GM18909 (cell line): ENCODE measurements around the gene SLC24A3.

Experiments used
- ATAC-seq: cut with Tn5 transposase; IDR thresholded peaks from one replicate; pipeline ENCODE4 v1.9.1; 2021; ENCODE audit warnings: mild to moderate bottlenecking; ENCODE audit not compliant: unreplicated experiment, poor library complexity

Gene SLC24A3

DNA sequence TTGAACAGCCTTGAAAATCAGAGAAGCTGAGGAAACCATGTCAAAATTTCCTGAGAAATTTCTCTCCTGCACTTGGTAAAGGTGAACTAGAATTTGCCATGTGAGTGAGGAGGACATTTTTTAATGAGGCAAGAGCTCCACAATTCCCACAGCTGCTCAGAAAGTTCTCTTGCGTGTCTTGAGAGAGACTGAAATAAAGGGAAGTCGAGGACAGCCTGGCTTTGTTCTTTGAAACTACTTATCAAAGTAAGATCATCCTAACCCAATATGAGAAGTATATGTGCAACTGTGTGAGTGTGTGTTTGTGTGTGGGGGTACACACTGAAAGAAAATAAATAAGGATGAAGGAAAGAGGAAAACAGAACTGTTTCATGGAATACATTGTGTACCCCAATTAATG lies 163.4 kb downstream of the SLC24A3 start:
- ATAC-seq = no peak

DNA sequence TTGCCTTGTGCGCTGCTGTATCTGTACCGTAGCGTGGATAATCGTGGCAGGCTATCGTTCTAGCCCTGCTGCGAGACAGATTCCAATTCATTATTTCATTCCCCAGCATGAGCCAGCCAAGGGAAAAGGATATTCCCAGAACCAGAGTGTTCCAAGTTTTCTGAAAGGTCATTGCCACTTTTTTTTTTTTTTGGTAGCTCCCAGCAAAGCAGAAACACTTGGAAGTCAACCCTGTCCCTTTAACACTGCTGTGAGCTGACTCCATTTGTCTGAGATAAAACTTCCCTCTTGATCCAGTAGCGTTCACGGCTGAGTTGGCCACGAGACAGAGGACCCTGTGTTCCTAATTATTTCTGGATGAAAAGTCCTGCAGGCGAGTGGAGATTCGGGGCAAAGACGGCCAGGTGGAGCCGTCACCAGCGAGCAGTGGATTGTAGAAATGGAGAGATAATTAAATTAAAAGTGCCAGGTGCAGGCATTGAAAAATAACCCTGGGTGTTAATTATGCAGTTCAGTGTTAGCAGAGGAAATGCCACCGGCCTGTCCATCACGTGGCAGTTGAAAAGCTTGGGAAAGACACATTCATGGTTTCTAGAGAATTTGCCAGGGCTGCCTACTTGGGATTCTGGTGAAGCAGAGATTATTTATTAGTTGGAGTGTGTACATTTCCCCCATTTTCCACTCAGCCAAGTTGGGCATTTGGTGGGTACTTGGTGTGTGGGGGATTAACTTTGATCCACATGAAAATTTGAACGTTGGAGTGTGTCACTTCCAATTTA lies 164.2 kb downstream of the SLC24A3 start:
- ATAC-seq = no peak

DNA sequence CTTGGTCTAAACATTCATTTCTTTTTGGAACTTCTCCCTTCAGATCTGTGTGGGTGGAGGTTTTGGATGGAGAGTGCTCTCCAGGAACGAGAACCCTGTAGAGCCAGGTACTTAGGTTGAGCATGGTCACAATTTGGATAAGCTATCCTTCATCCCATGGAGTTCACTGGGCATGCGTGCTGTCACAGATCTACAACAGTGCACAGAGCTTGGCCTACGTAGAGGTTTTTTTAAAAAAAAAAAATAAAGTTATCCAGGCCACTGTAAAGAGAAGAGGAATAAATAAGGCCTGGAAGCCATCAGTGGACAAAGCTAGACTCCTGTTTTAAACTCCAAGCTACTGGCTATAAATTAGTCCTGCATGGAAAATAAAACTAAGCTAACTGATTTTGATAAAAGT lies 165.6 kb downstream of the SLC24A3 start:
- no peak for ATAC-seq

DNA sequence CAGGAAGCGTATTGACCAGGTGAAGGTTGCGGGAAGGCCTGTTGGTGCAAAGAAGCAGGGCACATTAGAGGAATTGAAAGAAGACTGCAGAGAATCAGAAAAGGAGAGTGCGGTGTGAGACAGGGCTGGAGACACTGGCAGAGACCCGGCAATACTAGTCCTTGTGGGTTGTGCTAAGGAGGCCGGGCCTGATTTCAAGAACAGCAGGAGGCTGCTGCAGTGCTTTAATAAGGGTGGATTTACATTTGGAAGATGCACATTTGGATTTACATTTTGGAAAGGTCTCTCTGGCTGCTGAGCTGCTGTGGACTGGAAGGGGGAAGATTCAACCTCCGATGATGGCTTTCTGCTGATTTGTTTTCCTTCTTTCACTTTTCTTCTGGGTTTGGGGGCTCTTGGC lies 167.8 kb downstream of the SLC24A3 start:
- no peak for ATAC-seq

DNA sequence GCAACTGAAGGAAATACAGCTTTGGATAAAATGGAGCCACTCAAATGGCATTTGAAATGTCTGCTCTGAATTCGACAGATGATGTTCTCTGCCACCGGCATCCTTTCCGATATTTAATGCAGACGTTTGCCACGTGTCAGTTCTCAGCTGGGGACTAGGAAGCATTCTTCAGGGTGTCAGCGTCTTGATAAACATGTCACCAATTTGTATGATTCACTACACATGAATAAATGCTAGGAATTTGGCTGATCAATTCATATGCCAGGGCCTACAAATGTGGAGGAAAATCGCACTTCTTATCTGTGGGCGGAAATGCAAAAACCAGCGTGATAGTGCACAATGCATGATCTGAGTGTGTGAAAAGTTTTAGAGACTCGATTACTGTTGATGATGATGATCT lies 169.5 kb downstream of the SLC24A3 start:
- ATAC-seq = no peak

DNA sequence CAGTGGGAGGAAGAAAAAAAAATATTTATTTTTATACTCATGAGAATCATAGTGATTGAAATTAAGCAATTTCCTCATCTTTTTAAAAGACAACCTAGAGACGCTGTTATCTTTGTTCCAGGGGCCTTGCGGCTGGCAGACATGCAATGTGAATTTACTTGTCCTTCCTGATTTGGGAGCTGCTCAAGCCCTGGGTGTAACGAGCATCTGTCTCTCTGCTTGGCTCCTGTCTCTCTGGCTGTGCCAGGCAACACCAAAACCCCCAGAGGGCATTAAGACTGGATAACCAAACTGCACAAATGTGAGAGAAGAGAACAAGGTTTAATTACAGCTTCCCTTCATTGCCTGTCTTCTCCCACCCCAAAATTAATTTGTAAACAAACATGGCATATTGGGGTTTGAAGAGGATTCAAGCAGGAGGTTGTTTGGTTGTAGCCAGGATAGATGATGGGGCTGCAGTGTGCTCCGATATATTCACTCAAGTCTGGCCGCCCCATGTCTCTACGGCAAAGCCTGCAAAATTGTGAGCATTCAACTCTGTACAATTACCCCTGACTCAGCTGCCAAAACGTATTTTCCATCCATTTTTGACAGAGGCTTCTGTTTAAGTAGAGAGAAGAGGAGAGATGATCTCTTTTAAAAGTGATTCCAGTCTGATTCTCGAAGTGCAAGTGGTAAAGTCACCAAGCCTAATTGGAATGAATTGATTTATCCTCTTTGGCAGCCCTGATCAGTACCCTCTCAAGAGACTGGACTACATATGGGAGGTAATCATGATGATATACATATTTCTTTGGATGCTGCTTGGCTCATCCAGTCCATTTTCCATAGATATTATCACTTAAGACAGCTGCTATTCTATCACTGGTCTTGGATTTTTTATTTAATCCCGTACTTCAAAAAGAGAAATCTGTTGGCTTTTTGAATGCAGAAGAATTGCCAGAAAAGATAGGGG lies 170.2 kb downstream of the SLC24A3 start:
- ATAC-seq = no peak

DNA sequence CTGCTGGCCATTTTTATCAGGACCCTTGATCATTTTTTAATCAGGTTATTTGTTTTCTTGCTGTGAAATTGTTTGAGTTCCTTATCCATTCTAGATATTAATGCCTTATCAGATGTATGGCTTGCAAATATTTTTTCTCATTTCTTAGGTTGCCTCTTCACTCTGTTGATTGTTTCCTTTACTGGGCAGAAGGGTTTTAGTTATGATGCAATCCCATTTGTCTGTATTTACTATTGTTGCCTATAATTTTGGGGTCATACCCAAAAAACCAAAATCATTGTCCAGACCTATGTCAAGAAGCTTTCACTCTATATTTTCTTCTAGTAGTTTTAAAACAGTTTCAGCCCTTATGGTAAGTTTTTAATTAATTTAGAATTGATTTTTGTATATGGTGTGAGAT lies 172.5 kb downstream of the SLC24A3 start:
- ATAC-seq = no peak

DNA sequence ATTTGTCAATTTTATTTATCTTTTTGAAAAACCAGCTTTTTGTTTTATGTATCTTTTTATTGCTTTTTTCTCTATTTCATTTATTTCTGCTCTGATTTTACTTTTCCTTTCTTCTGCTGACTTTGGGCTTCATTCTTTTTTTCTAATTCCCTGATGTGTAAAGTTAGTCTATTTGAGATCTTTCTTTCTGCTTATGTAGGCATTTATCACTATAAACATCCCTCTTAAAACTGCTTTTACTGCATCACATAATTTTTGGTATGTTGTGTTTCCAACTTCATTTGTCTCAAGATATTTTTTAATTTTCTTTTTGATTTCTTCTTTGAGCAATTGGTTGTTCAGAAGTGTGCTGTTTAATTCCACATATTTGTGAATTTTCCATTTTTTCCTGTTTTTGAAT lies 174.8 kb downstream of the SLC24A3 start:
- no peak for ATAC-seq

DNA sequence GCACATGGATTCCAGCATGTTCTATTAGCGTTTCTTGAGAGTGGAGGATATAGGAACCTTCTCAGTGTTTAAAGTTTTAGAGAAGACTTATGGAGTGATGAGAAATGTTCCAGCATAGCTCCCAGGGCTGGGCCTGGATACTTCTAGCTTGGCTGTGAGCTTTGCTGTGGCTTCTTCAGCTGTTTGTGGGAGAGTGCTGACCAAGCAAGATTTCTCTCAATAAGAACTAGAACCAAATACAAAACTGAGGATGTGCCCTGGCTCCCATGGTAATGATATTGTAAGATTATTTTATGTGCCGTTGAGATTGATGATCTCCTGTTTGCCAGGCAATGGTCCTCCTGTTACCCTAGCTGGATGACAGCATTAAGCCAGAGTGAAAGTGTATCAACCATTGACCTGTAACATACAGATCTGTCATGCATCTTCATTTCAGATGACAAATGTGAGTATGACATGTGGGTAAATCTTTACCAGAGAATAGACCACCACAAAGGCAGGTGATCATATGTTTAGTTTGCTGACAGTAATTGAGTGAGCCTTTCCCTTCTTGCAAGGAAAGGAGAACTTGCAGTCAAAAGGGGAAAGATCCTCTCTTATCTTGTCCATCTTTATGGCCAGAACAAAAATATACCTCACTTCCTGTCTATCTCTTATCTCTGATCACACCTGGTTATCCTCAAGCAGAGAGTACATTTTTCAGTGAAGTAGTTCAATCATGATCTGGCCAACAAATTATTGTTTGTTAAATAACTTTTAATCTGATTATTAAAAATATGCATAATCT lies 180.1 kb downstream of the SLC24A3 start:
- no peak for ATAC-seq

DNA sequence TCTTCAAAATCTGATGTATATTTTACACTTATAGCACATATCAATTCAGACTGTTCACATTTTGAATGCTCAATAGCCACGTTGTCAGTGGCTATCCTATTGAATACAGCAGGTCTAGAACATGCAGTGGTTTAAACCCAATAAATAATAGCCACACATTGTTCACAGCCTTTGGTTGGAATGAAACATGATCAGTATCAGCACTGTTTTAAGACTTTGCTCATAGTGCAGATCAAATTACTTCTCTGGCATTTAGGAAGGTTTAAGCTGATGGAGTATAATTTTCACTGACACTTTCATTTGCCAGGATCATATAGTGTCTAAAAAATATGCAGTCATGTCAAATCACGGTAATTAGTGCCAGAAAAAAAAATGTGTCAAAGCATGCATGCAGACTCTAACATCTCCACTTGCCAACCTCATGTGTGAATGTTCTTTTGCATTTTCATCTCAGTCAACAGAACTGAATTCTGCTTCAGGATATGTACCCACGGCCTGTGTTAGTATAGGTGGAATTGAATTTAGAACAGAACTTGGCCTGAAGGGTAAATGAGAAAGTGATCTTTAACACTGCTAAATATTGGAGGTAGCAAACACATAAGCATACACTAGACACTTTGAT lies 184.1 kb downstream of the SLC24A3 start:
- ATAC-seq = no peak

DNA sequence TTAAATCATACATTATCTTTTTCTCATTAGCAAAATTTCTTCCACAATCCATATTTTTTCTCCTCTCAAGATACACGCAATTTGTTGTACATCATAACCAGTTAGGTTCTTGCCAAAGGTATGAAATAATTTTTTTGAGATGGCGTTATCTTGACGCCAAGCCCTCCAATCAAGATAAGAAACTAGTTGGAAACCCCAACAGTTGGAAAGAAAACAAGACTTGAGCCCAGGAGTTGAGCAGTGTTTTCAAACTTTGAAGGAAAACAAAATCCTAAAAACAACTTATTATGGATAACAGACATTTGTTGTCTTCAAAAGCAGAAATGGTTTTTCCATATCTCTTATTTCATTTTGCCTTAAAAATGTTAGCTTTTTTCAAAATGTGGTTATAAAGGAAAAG lies 184.8 kb downstream of the SLC24A3 start:
- ATAC-seq = no peak

DNA sequence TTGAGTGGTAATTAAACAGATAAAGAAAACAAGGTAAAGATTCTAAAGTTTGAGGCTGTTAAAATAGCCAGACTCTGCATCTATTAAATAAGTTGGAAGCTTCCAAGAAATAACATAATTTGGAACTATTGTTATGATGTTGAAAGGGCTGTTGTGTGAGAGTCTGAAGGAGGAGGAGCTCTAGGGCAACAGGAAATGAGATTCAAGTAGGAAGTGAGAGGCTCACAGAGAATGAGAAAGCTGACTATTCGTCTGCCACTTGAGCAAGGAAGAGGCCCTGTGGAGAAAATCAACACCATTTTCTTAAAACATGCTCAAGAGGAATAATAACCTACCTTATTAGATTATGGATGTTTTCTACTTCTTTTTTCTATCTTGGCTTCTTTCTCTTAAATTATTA lies 185.2 kb downstream of the SLC24A3 start:
- ATAC-seq = no peak

DNA sequence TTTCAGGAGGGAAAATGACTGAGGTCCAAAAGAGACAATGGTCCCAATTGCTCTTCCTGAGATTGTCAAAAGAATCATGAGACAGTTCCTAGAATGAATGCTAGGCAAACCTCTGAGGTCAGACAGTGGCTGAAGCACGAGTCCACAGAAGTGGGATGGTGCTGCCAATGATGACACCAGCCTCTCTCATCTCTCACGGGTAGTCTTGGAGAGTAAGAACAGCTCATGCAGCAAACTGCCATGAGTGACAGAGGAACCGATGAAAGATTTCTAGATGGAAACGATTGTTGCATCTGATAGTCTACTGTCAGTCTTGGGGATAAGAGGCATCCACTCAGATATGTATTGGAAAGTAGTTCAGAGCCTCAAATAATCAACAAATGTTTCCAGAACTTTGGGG lies 188.7 kb downstream of the SLC24A3 start:
- no peak for ATAC-seq

DNA sequence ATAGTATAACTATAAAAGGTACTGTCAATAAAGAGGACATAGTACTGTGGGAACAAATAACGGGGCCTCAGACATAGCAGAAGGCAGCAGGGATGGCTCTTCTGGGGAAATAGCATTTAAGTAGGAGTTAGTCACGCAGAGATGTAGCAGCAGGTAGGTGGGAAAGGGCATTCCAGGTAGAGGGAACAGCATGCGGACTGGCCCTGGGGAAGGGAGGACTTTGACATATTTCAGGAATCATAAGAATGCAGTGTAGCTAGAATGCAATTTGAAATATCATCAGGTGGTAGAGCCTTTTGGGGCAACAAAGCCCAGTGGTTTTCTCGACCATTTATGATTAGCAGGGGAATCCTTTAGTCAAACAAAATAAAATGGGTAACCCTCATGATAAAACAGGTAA lies 191.1 kb downstream of the SLC24A3 start:
- no peak for ATAC-seq

DNA sequence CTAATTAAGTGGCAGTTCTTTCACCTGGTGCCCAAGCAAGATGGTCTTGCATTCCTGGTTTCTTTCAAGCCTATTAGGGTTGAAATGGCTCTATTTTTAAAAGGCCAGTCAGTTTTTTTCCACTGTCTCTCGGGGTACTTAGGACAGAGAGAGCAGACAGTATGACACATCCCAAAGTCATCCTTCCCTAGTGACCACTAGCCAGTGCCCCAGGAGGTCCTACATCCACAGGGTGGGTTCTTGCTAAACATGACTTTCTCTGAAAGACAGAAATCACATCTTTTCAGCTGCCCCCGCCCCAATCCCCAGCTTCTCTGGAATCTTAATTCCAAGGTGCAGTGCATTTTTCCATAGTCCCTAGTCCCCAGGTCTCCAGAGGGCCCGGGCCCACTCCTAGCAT lies 192.4 kb downstream of the SLC24A3 start:
- no peak for ATAC-seq

DNA sequence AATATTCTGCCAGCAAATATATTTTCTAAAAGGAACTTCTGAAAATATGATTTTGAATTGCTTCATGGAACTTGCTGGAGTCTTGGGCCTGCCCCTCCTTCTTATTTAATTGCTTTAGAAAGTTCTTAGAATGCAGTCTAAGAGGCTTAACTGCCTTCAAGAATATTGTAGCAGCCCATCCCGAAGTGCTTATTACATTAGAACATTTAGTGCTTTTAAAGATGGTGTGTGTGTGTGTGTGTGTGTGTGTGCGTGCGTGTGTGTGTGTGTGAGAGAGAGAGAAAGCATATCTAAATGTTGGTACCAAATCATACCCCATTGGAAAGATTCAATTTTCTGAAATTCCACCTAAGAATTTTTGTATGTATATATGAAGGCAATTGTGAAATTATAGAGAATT lies 193.5 kb downstream of the SLC24A3 start:
- no peak for ATAC-seq

DNA sequence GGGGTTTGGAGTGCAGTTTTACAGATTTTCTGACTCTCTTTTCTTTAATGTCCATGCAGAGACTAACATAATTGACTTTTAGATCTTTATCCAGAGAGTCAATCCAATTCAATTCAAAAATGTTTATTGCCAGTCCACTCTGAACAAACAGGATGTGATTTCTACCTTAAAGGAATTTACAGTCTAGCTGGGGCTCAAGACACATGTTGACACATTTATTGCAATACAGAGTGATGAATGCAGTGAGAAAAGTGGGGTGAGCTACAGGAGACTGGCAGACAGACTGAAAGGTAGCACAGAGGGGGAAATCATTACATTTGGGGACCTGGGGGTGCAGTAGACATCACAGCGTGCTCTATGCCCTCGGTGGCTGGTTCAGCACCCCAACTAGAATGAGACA lies 193.9 kb downstream of the SLC24A3 start:
- no peak for ATAC-seq

DNA sequence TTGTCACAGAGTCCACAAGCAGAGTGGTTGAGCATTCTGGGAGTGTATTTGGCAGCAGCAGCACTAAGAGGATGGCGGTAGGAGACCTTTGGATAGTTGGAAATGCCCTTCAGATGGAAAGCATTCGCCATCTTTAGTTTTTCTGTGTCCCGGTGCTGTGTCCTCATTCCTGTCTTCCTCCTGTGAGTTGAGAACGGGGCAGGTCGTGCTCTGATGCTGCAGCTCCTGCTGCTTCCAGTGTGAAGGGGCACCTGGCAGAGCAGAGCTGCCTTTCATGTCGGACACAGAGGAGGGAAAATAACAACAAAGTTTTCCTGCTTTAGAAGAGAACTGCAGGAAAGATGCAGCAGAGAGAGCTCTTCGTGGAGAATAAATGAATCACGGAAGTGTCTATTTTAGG lies 194.8 kb downstream of the SLC24A3 start:
- ATAC-seq = no peak

DNA sequence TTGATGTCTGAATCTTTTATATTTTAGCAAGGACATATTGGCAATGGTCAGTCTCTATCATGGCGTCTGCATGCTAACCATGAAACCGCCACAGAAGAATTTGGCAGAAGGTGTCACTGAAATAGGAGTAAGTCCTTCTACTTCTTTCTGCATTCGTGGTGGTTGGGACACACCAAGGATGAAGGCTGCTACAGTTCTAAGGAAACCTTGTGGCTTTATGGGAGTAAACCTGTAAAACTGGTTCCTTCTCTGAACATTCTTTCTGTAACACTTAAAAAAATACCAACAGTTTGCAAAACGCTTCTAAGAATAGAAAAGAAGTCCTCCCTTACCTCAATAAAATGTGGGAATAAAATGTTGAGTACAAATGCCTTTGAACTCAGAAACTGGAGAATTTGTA lies 195.3 kb downstream of the SLC24A3 start:
- no peak for ATAC-seq

DNA sequence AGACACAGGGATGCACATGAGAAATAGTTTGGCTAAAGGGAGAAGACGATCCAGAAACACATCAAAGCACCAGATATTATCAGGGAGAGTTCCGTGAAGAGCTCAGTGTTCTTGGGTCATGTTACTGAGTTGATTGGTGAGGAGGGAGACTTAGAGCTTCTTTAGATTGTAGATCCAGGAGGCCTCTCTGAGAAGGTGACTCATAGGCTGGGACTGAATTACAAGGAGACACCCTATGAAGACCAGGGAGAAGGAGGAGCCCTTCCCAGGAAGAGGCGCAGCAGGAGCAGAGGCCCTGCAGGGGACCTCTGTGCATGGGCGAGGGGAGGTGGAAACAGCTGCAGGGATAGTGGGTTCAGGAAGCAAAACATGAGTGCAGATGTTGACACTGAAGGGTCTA lies 196.5 kb downstream of the SLC24A3 start:
- ATAC-seq = no peak
